ENCODE data around the gene ATP8B1. TPM values are rescaled to one million over a fixed set of nuclear protein-coding genes. Genes with fewer than 3 reads are reported as not detected.

Gene ATP8B1
- total and polyA plus RNA-seq, 4 donors, result 3.9 to 22.0 (median 5.7) TPM

- H3K4me1 ChIP-seq (ENCODE audit: control insufficient read depth in 4 of 4, insufficient read depth in 4 of 4, low read length in 3 of 4), result peaks cover 0 to 7% (median under 1%) of the 10 kb centered on the region in 4 donors
- DNase-seq (ENCODE audit: low spot score), result no peak
- no peak overlapping the region for H3K4me3 ChIP-seq (ENCODE audit: low read depth in 1 of 3, low read length in 3 of 3)
- no peak overlapping the region for H3K27ac ChIP-seq (ENCODE audit: low read depth in 1 of 2, low read length in 2 of 2)
- H3K9ac ChIP-seq (ENCODE audit: low read depth in 1 of 2, low read length in 2 of 2), result no peak overlapping the region
- peaks cover 0 to 2% (median 0%) of the 10 kb centered on the region in 4 donors for H3K36me3 ChIP-seq (ENCODE audit: control insufficient read depth in 4 of 4, insufficient read depth in 3 of 4, low read depth in 1 of 4, low read length in 3 of 4)
- WGBS, result 95% methylated on average over 8 of the region's 8 CpGs
- no peaks in the 10 kb centered on the region for H3K9me3 ChIP-seq (ENCODE audit: control insufficient read depth in 4 of 4, low read length in 3 of 4)
- TF ChIP-seq ZBTB33 (IDR thresholded peaks at IDR 0.05), result no peak
- TF ChIP-seq EGR1 (IDR thresholded peaks at IDR 0.05; ENCODE audit: low read depth in 2 of 2), result no peak
- no peak for TF ChIP-seq CTCF (IDR thresholded peaks at IDR 0.05; ENCODE audit: low read depth, low read length, missing input control)
- TF ChIP-seq FOXA2 (IDR thresholded peaks at IDR 0.05), result no peak
- TF ChIP-seq REST (IDR thresholded peaks at IDR 0.05), result peak; percentile 77
- no peak for TF ChIP-seq SP1 (IDR thresholded peaks at IDR 0.05)
- H3K27me3 ChIP-seq (ENCODE audit: control insufficient read depth in 4 of 4, insufficient read depth in 4 of 4, low read length in 3 of 4), result no peaks in the 10 kb centered on the region
Measured at GRCh38 chr18:57687970-57688369, 115.1 kb downstream of the ATP8B1 start.

GRCh38 chr18:57683470-57683869 is 119.6 kb downstream of the ATP8B1 start:
- Histone ChIP-seq H3K27me3 (ENCODE audit: control insufficient read depth in 4 of 4, insufficient read depth in 4 of 4, low read length in 3 of 4) (no peaks in the 10 kb centered on the region), H3K9ac (ENCODE audit: low read depth in 1 of 2, low read length in 2 of 2) (no peak overlapping the region), H3K36me3 (ENCODE audit: control insufficient read depth in 4 of 4, insufficient read depth in 3 of 4, low read depth in 1 of 4, low read length in 3 of 4) (peaks cover 0 to 6% (median 0%) of the 10 kb centered on the region in 4 donors), H3K27ac (ENCODE audit: low read depth in 1 of 2, low read length in 2 of 2) (no peak overlapping the region), H3K4me3 (ENCODE audit: low read depth in 1 of 3, low read length in 3 of 3) (no peak overlapping the region), H3K9me3 (ENCODE audit: control insufficient read depth in 4 of 4, low read length in 3 of 4) (no peaks in the 10 kb centered on the region), H3K4me1 (ENCODE audit: control insufficient read depth in 4 of 4, insufficient read depth in 4 of 4, low read length in 3 of 4) (peaks cover 0 to 4% (median 0%) of the 10 kb centered on the region in 4 donors)
- TF ChIP-seq HNF4A (conservative IDR thresholded peaks at IDR 0.05) (peak; percentile 18 to 40), RAD21 (IDR thresholded peaks at IDR 0.05) (no peak)
- no peak for DNase-seq (ENCODE audit: low spot score)

Data from liver (tissue), 9 donors.